ENCODE measurements around the gene CACNA1E. TPM values are rescaled to one million over a fixed set of nuclear protein-coding genes. Genes with fewer than 3 reads are reported as not detected.

The CACNA1E gene
- polyA plus RNA-seq, 6 donors from 2014 or later, result not detected

DNA sequence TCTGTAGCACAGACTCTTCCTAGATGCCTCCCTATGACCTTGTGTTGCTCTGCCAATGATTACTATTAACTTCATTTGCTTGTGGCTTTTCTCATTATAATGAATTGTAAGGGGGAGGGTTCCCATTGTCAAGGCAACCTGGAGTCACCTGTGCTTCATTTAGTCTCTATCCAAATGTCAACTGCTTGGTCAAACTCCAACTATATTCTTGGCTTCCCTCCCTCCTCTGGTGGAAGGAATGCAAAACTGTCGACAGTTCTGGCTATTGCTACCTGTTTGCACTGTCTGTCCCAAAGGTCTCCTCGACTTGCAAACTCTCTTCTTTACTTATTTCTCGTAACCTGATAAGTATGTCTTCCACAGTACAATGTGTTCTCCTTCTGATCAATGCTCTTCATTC lies 100.3 kb downstream of the CACNA1E start:
- Mint-ChIP-seq H3K36me3 (no peaks in the 10 kb centered on the region), H3K4me1 (no peaks in the 10 kb centered on the region), H3K27ac (peak overlapping the region in 1 of 6 donors; percentile 8), H3K9me3 (peaks cover 0 to 2% (median 0%) of the 10 kb centered on the region in 7 donors), H3K4me3 (peak overlapping the region in 1 of 8 donors; percentile 15), H3K27me3 (peaks cover 0 to 15% (median 0%) of the 10 kb centered on the region in 3 donors)
- no peak for DNase-seq
- ATAC-seq (ENCODE audit: low read depth in 2 of 2), result no peak

DNA sequence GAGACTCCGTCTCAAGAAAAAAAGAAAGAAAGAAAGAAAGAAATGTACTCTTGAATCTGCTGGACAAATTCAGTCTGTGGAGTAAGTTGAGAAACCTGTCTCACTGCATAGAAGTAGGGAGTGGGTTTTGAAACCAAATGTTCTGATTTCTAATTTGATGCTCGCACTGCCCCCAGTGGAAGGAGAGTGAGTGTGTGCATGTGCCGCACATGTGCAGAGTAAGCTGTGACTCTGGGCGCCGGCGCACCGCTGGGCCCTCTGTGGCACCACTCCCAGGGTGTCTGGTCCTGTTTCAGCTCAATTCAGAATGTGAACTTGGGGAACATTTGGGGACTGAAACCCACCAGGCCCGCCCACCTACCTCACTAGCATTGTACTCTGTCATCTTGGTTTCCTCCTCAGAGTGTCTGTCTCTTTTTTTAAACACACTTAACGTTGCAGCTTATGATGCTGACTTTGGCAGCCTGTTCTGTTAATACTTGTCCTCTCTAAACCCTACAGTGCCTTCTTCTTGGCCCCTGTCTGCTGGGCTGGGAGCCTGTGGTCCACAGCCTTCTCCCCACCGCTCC lies 104.6 kb downstream of the CACNA1E start:
- peaks cover 0 to 13% (median 10%) of the 10 kb centered on the region in 3 donors for H3K27me3 Mint-ChIP-seq
- peak overlapping the region in 1 of 6 donors; percentile 6 for H3K27ac Mint-ChIP-seq
- H3K36me3 Mint-ChIP-seq, result no peaks in the 10 kb centered on the region
- no peak for DNase-seq
- H3K4me3 Mint-ChIP-seq, result no peak overlapping the region
- H3K4me1 Mint-ChIP-seq, result no peaks in the 10 kb centered on the region
- peaks cover 0 to 2% (median 0%) of the 10 kb centered on the region in 7 donors for H3K9me3 Mint-ChIP-seq
- no peak for ATAC-seq (ENCODE audit: low read depth in 2 of 2)

DNA sequence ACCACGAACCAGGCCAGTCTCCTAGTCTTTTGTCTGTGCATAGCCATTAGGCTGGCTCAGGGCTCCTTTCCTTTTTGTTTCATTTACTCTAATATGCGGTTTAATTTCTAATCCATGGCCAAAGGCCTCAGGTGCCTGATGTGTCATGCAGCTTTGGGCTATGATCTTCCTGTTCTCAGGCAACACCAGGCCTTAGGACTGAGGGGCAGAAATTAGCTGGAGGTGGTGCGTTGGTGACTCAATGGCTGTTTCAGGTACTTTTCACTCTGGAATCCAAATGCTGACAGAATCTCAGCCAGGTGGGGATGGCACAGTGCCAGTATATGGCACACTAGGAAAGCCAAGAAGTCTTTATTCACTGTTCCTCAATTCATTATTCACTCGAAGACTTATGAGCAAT lies 105.3 kb downstream of the CACNA1E start:
- H3K4me3 Mint-ChIP-seq, result peak overlapping the region in 1 of 8 donors; percentile 44
- H3K4me1 Mint-ChIP-seq, result no peaks in the 10 kb centered on the region
- DNase-seq (no peak), ATAC-seq (ENCODE audit: low read depth in 2 of 2) (no peak)
- H3K9me3 Mint-ChIP-seq, result peaks cover 0 to 2% (median 0%) of the 10 kb centered on the region in 7 donors
- no peaks in the 10 kb centered on the region for H3K36me3 Mint-ChIP-seq
- no peak overlapping the region for H3K27ac Mint-ChIP-seq
- H3K27me3 Mint-ChIP-seq, result peaks cover 0 to 15% (median 12%) of the 10 kb centered on the region in 3 donors

DNA sequence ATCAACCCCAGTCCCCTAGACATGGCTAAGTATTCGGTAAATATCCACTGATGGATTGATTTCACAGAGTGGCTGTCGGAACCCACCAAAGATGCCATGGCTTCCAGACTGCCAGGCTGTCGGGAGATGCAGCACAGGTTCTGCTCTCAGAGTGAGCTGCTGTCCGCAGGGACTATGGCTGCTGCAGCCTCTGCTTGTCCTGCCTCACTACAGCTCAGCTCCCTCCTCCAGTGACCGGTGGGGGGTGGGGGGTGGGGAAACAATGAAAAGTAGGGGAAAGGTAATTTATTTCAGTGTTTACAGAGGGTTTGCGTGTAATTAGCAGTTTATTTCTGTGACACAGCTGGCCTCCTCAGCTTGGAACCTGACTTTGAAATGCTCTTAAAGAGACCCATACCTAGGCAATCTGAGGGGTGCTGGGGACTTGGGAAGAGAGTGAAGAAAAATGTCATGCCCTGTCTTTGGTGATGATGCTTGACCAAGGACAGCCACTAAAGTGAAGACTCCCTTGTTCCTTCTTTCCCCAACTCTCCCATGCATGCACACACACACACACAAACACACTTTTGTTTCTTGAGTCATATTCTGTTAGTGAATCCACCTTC lies 109.0 kb downstream of the CACNA1E start:
- H3K4me1 Mint-ChIP-seq, result no peaks in the 10 kb centered on the region
- no peak for ATAC-seq (ENCODE audit: low read depth in 2 of 2)
- H3K27me3 Mint-ChIP-seq, result peaks cover 0 to 15% (median 12%) of the 10 kb centered on the region in 3 donors
- no peak overlapping the region for H3K4me3 Mint-ChIP-seq
- H3K9me3 Mint-ChIP-seq, result peaks cover 0 to 8% (median 2%) of the 10 kb centered on the region in 7 donors
- H3K27ac Mint-ChIP-seq, result no peak overlapping the region
- no peaks in the 10 kb centered on the region for H3K36me3 Mint-ChIP-seq
- no peak for DNase-seq

DNA sequence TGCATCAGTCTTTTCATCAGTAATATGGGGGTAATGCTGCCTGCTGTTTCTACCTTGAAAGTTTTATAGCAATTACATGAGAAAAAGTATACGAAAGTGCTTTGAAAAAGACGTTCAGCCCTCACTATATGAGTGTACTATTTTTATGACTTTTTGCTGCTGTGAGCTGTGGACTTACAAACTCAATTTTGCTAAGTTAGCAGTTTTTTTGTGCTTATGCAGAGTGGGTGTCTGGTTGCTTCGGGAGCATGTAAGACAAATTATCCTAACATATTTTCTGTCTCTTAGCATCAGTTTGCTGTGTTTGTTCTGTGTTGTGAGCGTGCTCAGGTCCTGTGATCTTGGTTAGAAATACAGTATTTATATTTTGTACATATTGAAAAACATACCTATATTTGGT lies 109.7 kb downstream of the CACNA1E start:
- DNase-seq (no peak), ATAC-seq (ENCODE audit: low read depth in 2 of 2) (no peak)
- H3K4me1 Mint-ChIP-seq, result no peaks in the 10 kb centered on the region
- peaks cover under 1 to 10% (median 6%) of the 10 kb centered on the region in 7 donors for H3K9me3 Mint-ChIP-seq
- peaks cover 0 to 15% (median 12%) of the 10 kb centered on the region in 3 donors for H3K27me3 Mint-ChIP-seq
- no peak overlapping the region for H3K27ac Mint-ChIP-seq
- no peak overlapping the region for H3K4me3 Mint-ChIP-seq
- no peaks in the 10 kb centered on the region for H3K36me3 Mint-ChIP-seq

DNA sequence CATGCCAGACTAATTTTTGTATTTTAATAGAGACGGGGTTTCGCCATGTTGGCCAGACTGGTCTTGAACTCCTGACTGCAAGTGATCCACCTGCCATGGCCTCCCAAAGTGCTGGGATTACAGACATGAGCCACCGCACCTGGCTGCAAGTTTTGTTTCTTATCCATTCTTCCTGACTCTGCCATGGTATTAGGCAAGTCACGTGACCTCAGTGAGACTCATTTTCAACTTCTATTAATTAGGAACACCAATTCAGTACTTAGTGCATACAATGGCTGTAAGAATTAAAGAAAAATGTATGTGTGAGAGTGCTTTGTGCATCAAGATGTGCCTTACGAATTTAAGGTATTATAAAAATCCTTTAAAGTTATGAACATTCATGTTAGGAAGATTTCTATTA lies 111.2 kb downstream of the CACNA1E start:
- Mint-ChIP-seq H3K27ac (no peak overlapping the region), H3K4me1 (no peaks in the 10 kb centered on the region), H3K27me3 (peaks cover 1 to 10% (median 7%) of the 10 kb centered on the region in 3 donors), H3K9me3 (peaks cover 4 to 12% (median 7%) of the 10 kb centered on the region in 7 donors), H3K36me3 (no peaks in the 10 kb centered on the region), H3K4me3 (no peak overlapping the region)
- DNase-seq (no peak), ATAC-seq (ENCODE audit: low read depth in 2 of 2) (no peak)

DNA sequence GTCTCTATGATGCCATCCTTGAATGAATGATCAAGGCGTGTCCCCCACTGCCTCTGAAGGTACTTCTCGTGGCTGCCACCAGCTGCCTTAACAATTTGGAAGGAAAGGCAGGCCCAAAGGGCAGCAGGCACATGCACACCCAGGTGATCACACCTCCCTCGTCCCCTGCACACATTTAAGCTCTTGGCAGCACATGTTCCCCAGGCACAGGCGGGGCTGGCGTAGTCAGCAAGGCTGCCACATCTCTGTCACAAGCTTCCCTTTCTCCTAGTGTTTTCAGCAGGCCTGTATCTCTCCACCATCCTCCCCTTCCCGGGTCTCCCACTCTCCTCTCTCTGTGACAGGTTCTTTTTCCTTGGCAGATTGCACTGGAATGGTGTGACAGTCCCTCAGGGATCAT lies 111.9 kb downstream of the CACNA1E start:
- Mint-ChIP-seq H3K9me3 (peaks cover 4 to 15% (median 7%) of the 10 kb centered on the region in 7 donors), H3K4me1 (no peaks in the 10 kb centered on the region), H3K4me3 (peak overlapping the region in 1 of 8 donors; percentile 4), H3K27ac (no peak overlapping the region), H3K36me3 (no peaks in the 10 kb centered on the region), H3K27me3 (peaks cover 8 to 12% (median 10%) of the 10 kb centered on the region in 3 donors)
- no peak for ATAC-seq (ENCODE audit: low read depth in 2 of 2)
- no peak for DNase-seq

DNA sequence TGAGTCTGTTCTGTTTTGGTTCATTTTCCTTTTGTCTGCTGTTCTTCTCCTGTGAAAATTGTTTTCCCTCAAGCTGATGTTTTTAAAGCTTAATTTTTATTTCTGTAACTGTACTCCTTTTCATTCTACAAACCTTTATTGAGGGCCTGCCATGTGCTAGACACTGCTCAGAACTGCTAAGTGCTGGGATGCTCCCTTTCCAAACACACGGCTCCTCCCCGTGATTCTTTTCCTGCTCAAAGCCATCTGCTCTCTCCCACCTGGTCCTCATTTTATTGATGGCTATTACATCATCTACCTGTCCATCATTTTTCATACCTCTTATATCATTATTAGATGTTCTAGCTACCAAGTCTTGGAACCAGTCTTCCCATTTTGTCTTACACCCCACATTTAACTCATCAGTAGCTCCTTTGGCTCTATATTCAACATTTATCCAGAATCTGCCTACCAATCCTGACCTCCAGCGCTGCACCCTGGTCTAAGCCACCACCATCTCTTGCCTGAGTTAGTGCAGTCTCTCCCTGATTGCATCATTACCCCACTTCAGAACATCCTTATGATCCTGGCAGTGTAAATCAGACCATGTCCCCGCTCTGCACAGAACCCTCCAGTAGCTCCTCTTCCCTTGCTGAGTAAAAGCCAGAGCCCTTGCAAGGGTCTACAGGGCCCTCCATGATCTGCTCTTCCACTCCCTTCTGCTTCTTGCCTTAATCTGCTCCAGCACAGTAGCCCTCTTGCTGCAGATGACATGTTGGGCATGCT lies 118.1 kb downstream of the CACNA1E start:
- no peak overlapping the region for H3K4me3 Mint-ChIP-seq
- H3K36me3 Mint-ChIP-seq, result no peaks in the 10 kb centered on the region
- peaks cover 4 to 24% (median 7%) of the 10 kb centered on the region in 7 donors for H3K9me3 Mint-ChIP-seq
- no peak overlapping the region for H3K27ac Mint-ChIP-seq
- no peaks in the 10 kb centered on the region for H3K4me1 Mint-ChIP-seq
- no peak for ATAC-seq (ENCODE audit: low read depth in 2 of 2)
- no peak for DNase-seq
- H3K27me3 Mint-ChIP-seq, result peaks cover under 1 to 12% (median 7%) of the 10 kb centered on the region in 3 donors

DNA sequence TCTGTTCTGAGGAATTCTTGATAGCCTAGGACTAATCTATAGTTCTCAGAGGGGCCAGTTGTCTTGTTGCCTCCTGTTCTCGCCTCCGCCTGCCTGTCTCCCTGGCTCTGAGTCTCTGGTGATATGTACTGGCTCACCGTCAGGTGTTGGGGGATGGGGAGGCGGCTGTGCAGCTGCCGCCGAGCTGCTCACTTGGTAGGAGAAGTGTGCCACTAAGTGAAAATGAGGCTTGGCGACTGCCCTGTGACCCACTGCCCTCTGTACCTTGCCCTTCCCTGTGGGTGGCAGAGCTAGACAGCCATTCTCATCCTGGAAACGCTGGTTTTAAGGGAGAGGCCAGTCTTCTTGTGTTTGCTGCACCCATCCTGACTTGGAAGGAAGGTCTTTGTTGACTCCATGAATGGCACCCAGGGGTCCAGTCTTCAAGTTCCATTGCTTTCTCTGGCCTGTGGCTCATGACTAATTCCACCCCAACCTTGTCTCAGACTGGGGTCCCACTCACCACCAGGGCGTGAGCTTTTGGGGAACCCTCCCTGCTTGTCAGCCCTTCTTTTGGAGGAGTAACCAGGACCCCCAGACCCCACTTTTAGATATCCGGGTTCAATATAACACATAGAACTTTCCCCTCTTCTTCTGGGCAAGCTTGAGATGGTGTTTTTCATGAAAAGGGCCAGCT lies 120.6 kb downstream of the CACNA1E start:
- ATAC-seq (ENCODE audit: low read depth in 2 of 2), result no peak
- no peaks in the 10 kb centered on the region for H3K36me3 Mint-ChIP-seq
- peaks cover 5 to 12% (median 7%) of the 10 kb centered on the region in 3 donors for H3K27me3 Mint-ChIP-seq
- no peak overlapping the region for H3K4me3 Mint-ChIP-seq
- DNase-seq, result no peak
- peaks cover 0 to 18% (median 0%) of the 10 kb centered on the region in 7 donors for H3K9me3 Mint-ChIP-seq
- H3K27ac Mint-ChIP-seq, result no peak overlapping the region
- H3K4me1 Mint-ChIP-seq, result no peaks in the 10 kb centered on the region

DNA sequence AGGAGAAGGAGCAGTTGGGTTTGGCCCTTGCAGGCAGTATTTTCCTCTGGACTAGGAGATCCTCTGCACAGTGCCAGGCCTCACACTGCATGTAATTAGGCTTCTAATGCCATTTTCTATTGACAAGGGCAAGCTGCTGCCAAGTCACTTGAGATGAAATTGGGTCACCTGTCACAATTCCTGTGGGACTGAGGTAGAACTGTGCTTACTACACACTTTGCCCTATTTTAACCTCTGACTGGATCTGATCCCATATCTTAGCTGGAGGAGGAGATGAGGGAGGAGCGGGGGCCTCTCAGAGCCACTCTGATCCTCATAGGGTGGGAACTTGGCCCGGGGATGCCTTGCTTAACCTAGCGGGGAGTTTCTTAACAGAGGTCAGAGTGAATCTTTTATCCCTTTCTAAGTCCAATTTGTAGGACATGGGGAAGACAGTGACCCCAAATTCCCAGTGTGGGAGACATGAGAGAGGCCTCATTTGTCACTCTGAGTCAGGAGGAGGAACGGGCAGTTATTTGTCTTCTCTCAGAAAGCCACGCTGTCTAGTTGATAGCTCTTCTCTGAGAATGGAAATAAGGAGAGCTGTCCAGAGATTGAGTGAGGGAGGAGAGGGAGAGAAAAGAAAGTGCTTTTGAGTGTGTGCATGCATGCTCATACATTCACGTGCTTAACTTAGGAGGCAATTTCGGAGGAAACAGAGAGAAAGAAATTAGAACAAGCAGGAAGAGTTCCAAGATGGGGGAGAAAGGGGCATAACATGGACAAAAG lies 121.3 kb downstream of the CACNA1E start:
- no peak overlapping the region for H3K27ac Mint-ChIP-seq
- DNase-seq, result no peak
- peaks cover 0 to 17% (median 0%) of the 10 kb centered on the region in 7 donors for H3K9me3 Mint-ChIP-seq
- no peaks in the 10 kb centered on the region for H3K36me3 Mint-ChIP-seq
- ATAC-seq (ENCODE audit: low read depth in 2 of 2), result no peak
- no peak overlapping the region for H3K4me3 Mint-ChIP-seq
- H3K4me1 Mint-ChIP-seq, result no peaks in the 10 kb centered on the region
- peaks cover 5 to 9% (median 7%) of the 10 kb centered on the region in 3 donors for H3K27me3 Mint-ChIP-seq

DNA sequence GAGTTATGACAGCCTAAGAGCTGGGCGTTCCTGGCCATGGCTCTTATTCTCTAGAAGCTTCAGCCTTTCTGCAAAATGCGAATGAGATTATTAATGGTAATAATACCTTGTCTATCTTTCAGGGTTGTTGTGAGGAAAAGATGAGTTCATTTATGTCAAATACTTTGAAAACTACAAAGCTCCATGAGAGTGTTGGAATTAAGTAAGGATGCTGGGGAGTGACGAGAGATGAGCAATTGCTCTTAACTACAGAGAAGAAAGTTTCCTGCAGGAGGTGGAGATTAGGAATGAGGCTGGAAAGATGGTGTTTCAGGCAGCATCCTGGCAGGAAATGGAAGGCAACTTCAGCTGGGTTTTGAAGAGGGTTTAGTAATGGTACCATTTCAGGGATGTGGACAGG lies 124.2 kb downstream of the CACNA1E start:
- DNase-seq, result no peak
- Mint-ChIP-seq H3K36me3 (no peaks in the 10 kb centered on the region), H3K4me3 (peak overlapping the region in 1 of 8 donors; percentile 17), H3K4me1 (no peaks in the 10 kb centered on the region), H3K9me3 (peaks cover 0 to 8% (median 3%) of the 10 kb centered on the region in 7 donors), H3K27ac (no peak overlapping the region), H3K27me3 (peaks cover 0 to 5% (median 0%) of the 10 kb centered on the region in 3 donors)
- ATAC-seq (ENCODE audit: low read depth in 2 of 2), result no peak

DNA sequence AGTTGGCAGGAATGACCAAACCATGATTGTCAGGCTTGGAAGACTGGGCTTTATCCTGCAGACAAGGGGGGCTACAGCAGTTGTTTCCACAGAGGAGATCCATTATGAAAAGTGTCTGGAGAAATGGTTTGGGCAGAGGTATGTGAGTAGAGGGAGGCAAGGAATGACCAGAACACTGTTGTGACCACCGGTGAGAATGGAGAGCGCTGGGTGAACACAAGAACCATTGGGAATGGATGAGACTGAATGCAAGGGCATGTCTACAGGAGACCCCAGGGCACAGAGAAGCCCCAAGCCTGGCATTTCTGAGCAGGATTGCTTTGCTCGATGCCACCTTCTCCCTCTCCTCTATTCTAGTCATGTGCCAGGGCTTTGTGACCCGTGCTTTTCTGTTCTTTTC lies 125.1 kb downstream of the CACNA1E start:
- no peak overlapping the region for H3K4me3 Mint-ChIP-seq
- peaks cover 0 to 8% (median 3%) of the 10 kb centered on the region in 7 donors for H3K9me3 Mint-ChIP-seq
- peaks cover 0 to 5% (median 0%) of the 10 kb centered on the region in 3 donors for H3K27me3 Mint-ChIP-seq
- H3K27ac Mint-ChIP-seq, result no peak overlapping the region
- DNase-seq (no peak), ATAC-seq (ENCODE audit: low read depth in 2 of 2) (no peak)
- H3K4me1 Mint-ChIP-seq, result no peaks in the 10 kb centered on the region
- H3K36me3 Mint-ChIP-seq, result no peaks in the 10 kb centered on the region

DNA sequence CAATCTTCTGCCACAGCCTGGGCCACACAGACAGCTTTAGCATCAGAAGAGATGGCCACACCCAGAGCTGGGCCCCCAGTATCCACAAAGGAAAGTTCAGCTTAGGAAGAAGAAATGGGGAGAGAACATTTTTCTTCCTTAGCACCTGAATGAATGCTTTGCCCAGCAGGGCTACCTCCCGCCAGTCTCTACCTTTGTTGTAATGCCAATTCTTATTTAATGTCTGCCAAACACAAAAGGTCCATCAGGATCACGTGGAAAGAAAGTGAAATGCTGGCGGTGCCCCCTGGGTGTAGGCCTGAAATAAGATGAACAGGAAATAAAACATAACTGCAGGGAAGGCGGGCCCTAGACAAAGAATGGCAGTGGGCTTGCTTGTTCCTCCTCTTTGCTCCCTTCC lies 125.6 kb downstream of the CACNA1E start:
- no peak overlapping the region for H3K4me3 Mint-ChIP-seq
- H3K36me3 Mint-ChIP-seq, result no peaks in the 10 kb centered on the region
- no peak overlapping the region for H3K27ac Mint-ChIP-seq
- ATAC-seq (ENCODE audit: low read depth in 2 of 2) (no peak), DNase-seq (no peak)
- H3K9me3 Mint-ChIP-seq, result peaks cover 2 to 11% (median 5%) of the 10 kb centered on the region in 7 donors
- peaks cover 0 to 5% (median 0%) of the 10 kb centered on the region in 3 donors for H3K27me3 Mint-ChIP-seq
- H3K4me1 Mint-ChIP-seq, result no peaks in the 10 kb centered on the region

Data from naive B cell (primary cell).